K562 (cell line): ENCODE measurements around the gene TP73. TPM values are rescaled to one million over a fixed set of nuclear protein-coding genes. Genes with fewer than 3 reads are reported as not detected.

Source experiments
- ATAC-seq: fragments of 200-7000 bp; cut with Tn5 transposase; 3 replicates; pipeline ENCODE4 v1.9.1; 2020; ENCODE audit warnings: moderate library complexity
- BruUV-seq: library from RNA; stranded (reverse); fragments of 400-500 nt; replicated peaks from 2 replicates; lab custom pipeline; 2021; lab: Mats Ljungman, UMichigan
- CTCF ChIA-PET: fragments of 300-600 bp; formaldehyde crosslinking; extraction: SDS; loops from one replicate; lab custom pipeline; 2021; ENCODE audit warnings: low intra/inter-chr PET ratio; lab: Yijun Ruan, JAX
- POLR2A ChIA-PET: fragments of 300-600, 350-650 bp; sonication (Branson Sonifier 250); formaldehyde crosslinking; extraction: SDS; loops from one replicate; lab custom pipeline; 2021; ENCODE audit warnings: antibody characterized with exemption, inconsistent platforms; lab: Yijun Ruan, JAX
- DNase-seq, 4 experiments: peaks; one replicate each; pipeline versions ENCODE4 v3.0.0 to v3.0.0-alpha.2; 2011 to 2018; ENCODE audit warnings: low spot score in 3 of 4, mixed read lengths in 3 of 4; ENCODE audit errors: extremely low read depth in 1 of 4
- FAIRE-seq: peaks from 2 replicates; lab custom pipeline; 2011; peaks lifted over from hg19 to GRCh38; lab: Jason Lieb, UNC
- H2AFZ ChIP-seq: 2 replicates; pipeline ENCODE4 v1.6.0; 2011; ENCODE audit warnings: low read depth, low read length, control low read depth, inconsistent platforms
- H3K27ac ChIP-seq: fragments of 200-600 bp; 3 replicates; pipeline ENCODE4 v1.8.0; 2011; ENCODE audit warnings: low read depth, mild to moderate bottlenecking, control low read depth, inconsistent platforms, low read length, moderate library complexity, mixed read lengths; ENCODE audit errors: extremely low read depth
- H3K27me3 ChIP-seq, 2 experiments: fragments of 300-600 bp in 1 of 2; 2 replicates in 1 of 2; 3 replicates in 1 of 2; pipeline versions ENCODE4 v1.6.0 to v1.8.0; 2011; ENCODE audit warnings: inconsistent platforms in 2 of 2, low read length in 2 of 2, mild to moderate bottlenecking in 1 of 2, mixed read lengths in 1 of 2, moderate library complexity in 1 of 2; ENCODE audit not compliant: control insufficient read depth in 2 of 2, insufficient read depth in 2 of 2
- H3K36me3 ChIP-seq: fragments of 300-600 bp; 3 replicates; pipeline ENCODE4 v1.8.0; 2011; ENCODE audit warnings: mild to moderate bottlenecking, low read length, inconsistent platforms; ENCODE audit not compliant: control insufficient read depth, insufficient read depth
- H3K4me1 ChIP-seq, 2 experiments: fragments of 200-600 bp in 1 of 2; replicated peaks in 1 of 2; 2 replicates in 1 of 2; 3 replicates in 1 of 2; pipeline versions ENCODE4 v1.5.1 to v1.8.0; 2011; ENCODE audit warnings: inconsistent platforms in 2 of 2, low read length in 2 of 2, mild to moderate bottlenecking in 1 of 2, mixed read lengths in 1 of 2, moderate library complexity in 1 of 2; ENCODE audit not compliant: control insufficient read depth in 2 of 2, insufficient read depth in 2 of 2
- H3K4me2 ChIP-seq: 2 replicates; pipeline ENCODE4 v1.6.1; 2011; ENCODE audit warnings: low read length, control low read depth, inconsistent platforms, mixed read lengths; ENCODE audit not compliant: insufficient read depth
- H3K4me3 ChIP-seq: fragments of 200-600 bp; sonication (generic), shearing (Covaris generic); 2 replicates; pipeline ENCODE4 v1.5.1; 2016; ENCODE audit warnings: control low read depth, inconsistent platforms
- H3K79me2 ChIP-seq: fragments of 200-600 bp; 3 replicates; pipeline ENCODE4 v1.8.0; 2011; ENCODE audit warnings: low read length, inconsistent platforms; ENCODE audit not compliant: control insufficient read depth, insufficient read depth
- H3K9ac ChIP-seq, 2 experiments: 2 replicates each; pipeline versions ENCODE4 v1.6.0 to v1.6.1; 2011; ENCODE audit warnings: low read depth in 2 of 2, low read length in 2 of 2, control low read depth in 1 of 2, inconsistent platforms in 1 of 2, mild to moderate bottlenecking in 1 of 2, mixed read lengths in 1 of 2; ENCODE audit not compliant: insufficient read depth in 1 of 2
- H3K9me1 ChIP-seq: one replicate; pipeline ENCODE4 v1.6.0; 2011; ENCODE audit warnings: inconsistent platforms, mild to moderate bottlenecking, low read length, moderate library complexity; ENCODE audit not compliant: control insufficient read depth, insufficient read depth
- H3K9me3 ChIP-seq: replicated peaks from 2 replicates; pipeline ENCODE4 v1.5.1; 2011; ENCODE audit warnings: low read depth, low read length, inconsistent platforms; ENCODE audit not compliant: control insufficient read depth, insufficient read depth
- H4K20me1 ChIP-seq: replicated peaks from 2 replicates; pipeline ENCODE4 v1.6.1; 2011; ENCODE audit warnings: low read length, inconsistent platforms, mixed read lengths; ENCODE audit not compliant: control insufficient read depth, insufficient read depth
- BHLHE40 ChIP-seq: IDR thresholded peaks from 2 replicates; pipeline ENCODE4 v1.6.1; 2011; ENCODE audit warnings: low read length, improper control_type of control experiment
- CBFA2T2 ChIP-seq: fragments of 450-650 bp; conservative IDR thresholded peaks from 2 replicates; pipeline ENCODE4 v1.6.1; 2017; ENCODE audit warnings: mild to moderate bottlenecking
- CREBBP ChIP-seq: IDR thresholded peaks from one replicate; pipeline ENCODE4 v1.6.1; 2012; ENCODE audit warnings: low read depth, mild to moderate bottlenecking, control low read depth, inconsistent platforms, low read length
- GTF2E2 ChIP-seq: fragments of 200-800 bp; sonication (Bioruptor generic); IDR thresholded peaks from 2 replicates; pipeline ENCODE4 v1.6.1; 2016; ENCODE audit warnings: missing genetic modification characterization, missing compliant biosample characterization
- HCFC1 ChIP-seq: IDR thresholded peaks from 2 replicates; pipeline ENCODE4 v1.6.1; 2012; ENCODE audit warnings: low read depth, low read length, improper control_type of control experiment
- KAT7 ChIP-seq: sonication (generic); formaldehyde crosslinking; IDR thresholded peaks from 2 replicates; pipeline ENCODE4 v1.8.0; 2022; ENCODE audit warnings: missing genetic modification reagents, mild to moderate bottlenecking, borderline replicate concordance
- MNT ChIP-seq, 2 experiments: fragments of 450-650 bp; conservative IDR thresholded peaks; 2 replicates each; pipeline ENCODE4 v1.6.1; 2017; ENCODE audit warnings: mild to moderate bottlenecking in 2 of 2, moderate library complexity in 2 of 2
- NR3C1 ChIP-seq: sonication (generic); formaldehyde crosslinking; IDR thresholded peaks from 2 replicates; pipeline ENCODE4 v1.8.1; 2022; ENCODE audit warnings: missing genetic modification reagents
- RAD51 ChIP-seq: fragments of 450-650 bp; IDR thresholded peaks from 2 replicates; pipeline ENCODE4 v1.7.1; 2016; ENCODE audit warnings: low read depth, mild to moderate bottlenecking, borderline replicate concordance
- TFE3 ChIP-seq: fragments of 450-650 bp; formaldehyde crosslinking; IDR thresholded peaks from 2 replicates; pipeline ENCODE4 v1.4.0; 2020; ENCODE audit warnings: mild to moderate bottlenecking, mixed read lengths
- TRIM25 ChIP-seq: fragments of 450-650 bp; IDR thresholded peaks from 2 replicates; pipeline ENCODE4 v1.7.0; 2016; ENCODE audit warnings: borderline replicate concordance
- USF1 ChIP-seq: sonication (generic); formaldehyde crosslinking; IDR thresholded peaks from 2 replicates; pipeline ENCODE4 v1.9.0; 2022; ENCODE audit warnings: mild to moderate bottlenecking, missing genetic modification reagents
- USF2 ChIP-seq: sonication (generic); formaldehyde crosslinking; IDR thresholded peaks from 2 replicates; pipeline ENCODE4 v1.5.0; 2020; ENCODE audit warnings: missing genetic modification reagents
- XRCC5 ChIP-seq: fragments of 200-400 bp; formaldehyde crosslinking; IDR thresholded peaks from 2 replicates; pipeline ENCODE4 v1.6.1; 2017; ENCODE audit warnings: low read depth, mild to moderate bottlenecking, low read length
- ZNF586 ChIP-seq: fragments of 450-650 bp; formaldehyde crosslinking; conservative IDR thresholded peaks from 2 replicates; pipeline ENCODE4 v1.4.0; 2020; ENCODE audit warnings: mild to moderate bottlenecking, moderate library complexity
- ZNF830 ChIP-seq: fragments of 250-450 bp; sonication (Bioruptor Pico); IDR thresholded peaks from 2 replicates; pipeline ENCODE4 v1.5.0; 2021; ENCODE audit warnings: mild to moderate bottlenecking
- WGBS: fragments of 100-300 bp; shearing (Covaris generic); methylation state at CpG from one replicate; pipeline ENCODE4 v1.1.6; 2016; ENCODE audit warnings: low coverage, mixed read lengths; ENCODE audit not compliant: insufficient coverage; ENCODE audit errors: missing lambda C conversion rate; 5-methylcytosine and 5-hydroxymethylcytosine counted together
- in situ Hi-C: fragments of 300-500 bp; cut with MboI; formaldehyde crosslinking; loops from 4 replicates; pipeline ENCODE4 v1.15.0; 2018; ENCODE audit warnings: inconsistent platforms, mixed read lengths
- intact Hi-C: fragments of 100-400 bp; cut with micrococcal nuclease; formaldehyde crosslinking; loops from 2 replicates; pipeline ENCODE4 v1.14.2; 2022
- polyA plus RNA-seq, 8 experiments: library from polyadenylated mRNA; depleted of rRNA in 4 of 8; stranded (reverse) in 5 of 8; unstranded in 3 of 8; fragments of >200 nt; fragmentation: Nextera tagmentation in 2 of 8; fragmentation: Illumina TruSeq in 1 of 8; extraction: Ambion mirVana in 2 of 8; extraction: Trizol in 1 of 8; gene quantifications; 2 replicates each; pipeline versions ENCODE4 v1.2.1 to v1.2.3, GENCODE V29; 2011 to 2014; ENCODE audit warnings: inconsistent platforms in 1 of 8, missing spikeins in 1 of 8
- total RNA-seq, 7 experiments: library from RNA; depleted of rRNA in 6 of 7; stranded (reverse); fragments of >200 nt in 6 of 7; fragmentation: Illumina TruSeq in 2 of 7; extraction: Trizol in 2 of 7; gene quantifications; 2 replicates each; pipeline versions ENCODE4 v1.2.1 to v1.2.3, GENCODE V29; 2011 to 2021; ENCODE audit warnings: low replicate concordance in 1 of 7

The TP73 gene
- total and polyA plus RNA-seq, 9 of the 15 experiments (the other 6 are each of a cell fraction or from before 2014, with no cell fraction given) = 0.07 to 1.6 (median 0.40) TPM; not detected in 2

GRCh38 chr1:3620708-3621107 is 31.6 kb upstream of the TP73 start:
- POLR2A ChIA-PET = interaction anchor here (0.7 to 1.2 kb wide), 2 partner anchors 42 to 65 kb away, joined by 3 read pairs; no protein-coding TSS in a partner anchor
- intact Hi-C loops (no loop called here), in situ Hi-C loops (loop anchor here (5.0 kb wide), 1 partner anchor 178 kb away; no protein-coding TSS in a partner anchor)
- BruUV-seq = no TSS peak
- no peaks in the 10 kb centered on the region for H3K9me1 ChIP-seq
- DNase-seq (no peak), ATAC-seq (no peak), FAIRE-seq (no peak)
- H3K79me2 ChIP-seq = no peaks in the 10 kb centered on the region
- H3K27me3 ChIP-seq = peaks cover 22 to 52% of the 10 kb centered on the region in 2 experiments; a peak in 4 of 5 replicates
- H3K9ac ChIP-seq = no peak overlapping the region
- H3K4me3 ChIP-seq = no peak overlapping the region
- no peaks in the 10 kb centered on the region for H3K9me3 ChIP-seq
- H4K20me1 ChIP-seq = peaks cover 16% of the 10 kb centered on the region; the same call in 1 of the 2 replicates
- no peak overlapping the region for H3K4me2 ChIP-seq
- WGBS = 34% methylated on average over 12 of the region's 12 CpGs
- H3K27ac ChIP-seq = no peak overlapping the region
- H2AFZ ChIP-seq = no peak overlapping the region; the same call in 1 of the 2 replicates
- H3K4me1 ChIP-seq = peaks cover 6 to 31% of the 10 kb centered on the region in 2 experiments; a peak in 4 of 5 replicates
- no peaks in the 10 kb centered on the region for H3K36me3 ChIP-seq
- CTCF ChIA-PET = interaction anchor here (1.1 to 1.9 kb wide), 3 partner anchors 54 to 168 kb away, joined by 3 to 6 read pairs (median 3); no protein-coding TSS in a partner anchor
- TF ChIP-seq HCFC1 = no peak
- peak; percentile 58 for TF ChIP-seq USF2
- TF ChIP-seq KAT7 (CRISPR knock-in tag) = no peak
- no peak for TF ChIP-seq GTF2E2 (tag)
- no peak for TF ChIP-seq MNT (conservative IDR thresholded peaks at IDR 0.05)
- no peak for TF ChIP-seq ZNF830 (CRISPR knock-in tag)
- no peak for TF ChIP-seq TRIM25
- TF ChIP-seq USF1 (CRISPR knock-in tag) = peak; percentile 48; the same call in 1 of the 2 replicates
- TF ChIP-seq BHLHE40 = no peak
- TF ChIP-seq ZNF586 = no peak
- peak; percentile 79 for TF ChIP-seq RAD51
- 0 out of 2 replicates have a peak, but pooled peaks have one; percentile 37 for TF ChIP-seq CBFA2T2
- no peak for TF ChIP-seq CREBBP
- TF ChIP-seq NR3C1 (CRISPR knock-in tag) = no peak
- TF ChIP-seq TFE3 (CRISPR knock-in tag) = peak; percentile 79
- TF ChIP-seq XRCC5 = no peak
